GM19099 (cell line): Measurements from ENCODE around the gene CRYBG2.

ENCODE experiments used
- POLR2A ChIP-seq: IDR thresholded peaks from 3 replicates; pipeline ENCODE4 v1.6.1; 2011; ENCODE audit warnings: low read depth; ENCODE audit not compliant: insufficient read length; ENCODE audit errors: extremely low read depth

CRYBG2 gene

DNA sequence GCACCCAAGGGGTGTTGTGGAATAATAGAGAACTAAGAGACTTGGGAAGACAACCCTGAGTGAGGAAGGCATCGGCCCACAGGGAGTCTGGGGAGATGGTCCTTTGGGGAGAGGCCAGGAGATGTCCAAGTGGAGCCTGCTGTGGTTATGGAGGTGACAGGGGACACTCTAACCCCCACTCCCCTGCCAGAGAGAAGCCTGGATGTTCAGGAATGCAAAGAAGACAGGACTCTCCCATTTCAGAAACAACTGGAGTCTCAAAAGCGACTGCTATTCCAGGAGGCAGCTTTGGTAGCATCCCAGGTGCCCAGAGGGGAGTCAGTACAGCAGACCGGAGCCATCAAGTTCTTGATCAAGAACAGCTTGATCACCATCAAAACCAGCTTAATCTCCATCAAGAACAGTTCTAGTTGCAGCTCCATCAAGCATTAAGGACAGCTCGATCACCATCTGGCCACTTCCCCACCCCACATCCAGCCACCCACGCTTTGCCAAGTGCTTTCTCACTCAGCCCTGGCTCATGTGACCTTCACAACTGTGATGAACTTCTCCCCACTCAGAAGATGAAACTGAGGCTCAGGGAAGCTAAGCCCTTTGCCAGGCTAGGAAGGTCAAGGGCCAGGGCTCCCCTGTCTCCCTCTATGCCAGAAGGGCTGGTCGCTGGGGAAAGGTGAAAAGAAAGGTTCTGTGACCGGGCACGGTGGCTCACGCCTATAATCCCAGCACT is 35.4 kb downstream of the CRYBG2 start:
- peak; percentile 25 for TF ChIP-seq POLR2A

DNA sequence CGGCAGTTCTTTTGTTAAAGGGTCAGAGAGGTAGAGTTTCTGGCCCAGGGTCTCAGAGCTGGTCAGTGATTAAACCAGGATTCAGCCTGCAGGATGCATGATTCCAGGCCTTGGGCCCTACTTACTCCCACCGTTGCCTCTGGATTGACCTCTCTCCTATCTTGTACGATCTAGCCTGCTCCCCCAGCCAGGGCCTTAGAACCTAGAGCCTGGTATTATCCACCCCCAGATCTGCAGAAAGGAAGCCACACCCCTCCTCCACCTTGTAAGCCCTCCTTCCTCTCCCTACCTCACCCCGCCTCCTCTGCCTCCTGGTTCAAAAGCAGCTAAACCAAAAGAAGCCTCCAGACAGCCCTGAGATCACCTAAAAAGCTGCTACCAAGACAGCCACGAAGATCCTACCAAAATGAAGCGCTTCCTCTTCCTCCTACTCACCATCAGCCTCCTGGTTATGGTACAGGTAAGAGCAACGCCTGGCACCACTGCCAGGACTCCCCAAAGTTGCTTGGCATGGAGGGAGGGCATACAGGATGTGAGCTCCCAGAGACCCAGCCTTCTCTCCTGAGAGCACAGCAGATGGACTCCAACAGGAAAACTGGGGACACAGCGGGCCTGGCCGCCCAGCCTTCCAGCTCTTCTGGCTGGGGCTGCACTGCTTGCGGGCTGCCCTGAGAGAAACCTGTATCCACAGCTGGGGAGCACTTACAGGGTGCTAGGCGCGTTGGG is 36.2 kb downstream of the CRYBG2 start, which contains the start of gene CD52:
Gene CD52 (plus strand): TSS at position 347 of the 726 bp plus-strand sequence. CDS start 60 bp downstream, at position 407.
- peak; percentile 91 for TF ChIP-seq POLR2A

DNA sequence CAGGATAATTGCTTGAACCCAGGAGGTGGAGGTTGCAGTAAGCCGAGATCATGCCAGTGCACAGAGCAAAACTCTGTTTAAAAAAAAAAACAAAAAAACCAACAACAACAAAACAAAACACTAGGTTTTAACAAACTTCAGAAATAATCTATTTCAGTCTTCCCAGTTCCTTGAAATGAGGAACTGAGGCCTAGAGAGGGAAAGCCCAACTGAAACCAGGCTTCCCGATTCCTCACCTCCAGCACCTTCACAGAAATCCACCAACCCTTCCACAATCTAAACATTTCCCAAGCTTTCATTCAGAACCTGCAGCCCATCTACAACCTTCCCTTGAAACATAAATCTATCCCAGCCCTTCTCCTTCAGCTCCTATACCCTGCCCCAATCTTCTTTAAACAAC is 36.8 kb downstream of the CRYBG2 start:
- no peak for TF ChIP-seq POLR2A

DNA sequence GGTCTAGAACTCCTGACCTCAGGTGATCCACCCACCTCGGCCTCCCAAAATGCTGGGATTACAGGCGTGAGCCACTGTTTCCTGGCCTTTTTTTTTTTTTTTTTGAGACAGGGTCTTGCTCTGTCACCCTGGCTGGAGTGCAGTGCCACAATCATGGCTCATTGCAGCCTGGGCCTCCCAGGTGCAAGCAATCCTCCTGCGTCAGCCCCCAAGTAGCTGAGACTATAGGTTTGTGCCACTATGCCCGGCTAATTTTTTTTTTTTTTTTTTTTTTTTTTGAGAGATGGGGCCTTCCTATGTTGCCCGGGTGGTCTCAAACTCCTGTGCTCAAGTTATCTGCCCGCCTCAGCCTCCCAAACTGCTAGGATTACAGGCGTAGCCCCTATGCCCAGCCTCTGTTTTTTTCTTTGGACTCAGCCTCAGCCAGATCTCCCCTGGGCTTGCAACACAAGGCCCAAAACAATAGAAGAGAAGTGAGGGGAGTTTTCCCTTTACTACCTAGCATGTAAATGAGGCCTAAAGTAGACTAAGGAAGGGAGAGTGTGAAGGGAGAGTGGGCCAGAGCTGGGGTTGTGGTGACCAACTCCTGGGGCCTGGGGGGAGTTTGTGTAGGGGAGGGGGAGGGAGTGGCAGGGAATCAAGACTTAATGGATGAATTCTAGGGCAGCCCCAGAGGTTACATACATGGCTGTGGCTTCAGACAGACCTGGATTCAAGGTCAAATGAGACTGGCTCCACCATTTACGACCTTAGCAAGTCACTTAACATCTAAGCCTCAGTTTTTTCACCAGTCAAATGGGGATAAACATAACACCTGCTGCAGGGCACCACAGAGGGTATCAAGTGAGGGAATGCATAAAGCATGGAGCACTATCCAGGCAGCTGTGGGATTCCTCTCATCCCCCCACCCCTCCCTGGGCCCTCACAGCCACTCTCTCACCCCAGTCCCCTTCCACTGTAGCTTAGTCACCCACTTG is 37.8 kb downstream of the CRYBG2 start:
- no peak for TF ChIP-seq POLR2A

DNA sequence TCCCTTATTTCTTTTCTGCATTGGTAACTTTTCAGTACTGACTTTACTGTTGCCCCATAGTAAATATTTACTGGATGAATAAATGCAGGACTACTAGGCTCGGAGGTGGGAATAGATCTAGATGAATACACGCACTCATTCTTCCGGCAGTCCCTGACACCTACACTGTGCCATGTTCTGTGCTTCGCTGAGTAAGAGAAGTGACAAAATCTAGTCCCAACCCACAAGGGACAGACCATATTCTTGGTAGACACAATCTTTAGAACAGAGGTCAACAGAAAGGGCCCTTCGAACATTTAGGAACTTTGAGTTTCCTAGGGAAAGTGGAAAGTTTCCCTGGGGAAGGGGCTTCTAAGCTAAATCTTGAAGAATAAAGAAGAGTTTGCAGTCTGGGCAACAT is 39.4 kb downstream of the CRYBG2 start:
- TF ChIP-seq POLR2A: no peak

DNA sequence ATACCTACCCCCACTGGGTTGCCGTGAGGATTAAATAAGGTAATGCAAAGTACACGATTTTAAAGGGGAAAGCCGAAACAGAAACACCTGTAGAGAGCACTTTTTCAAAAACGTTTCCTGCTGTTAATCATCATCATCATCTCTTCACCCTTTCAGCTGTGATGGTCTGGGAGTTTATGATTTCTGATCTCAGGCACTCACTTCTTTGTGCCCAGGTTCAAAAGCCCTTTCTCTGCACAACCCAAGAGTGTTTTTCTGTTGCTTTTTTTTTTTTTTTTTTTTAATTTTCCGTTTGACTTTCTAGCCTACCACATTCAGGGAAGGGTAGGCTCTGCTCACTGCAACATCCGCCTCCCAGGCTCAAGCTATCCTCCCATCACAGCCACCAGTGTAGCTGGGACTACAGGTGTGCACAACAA is 46.6 kb downstream of the CRYBG2 start:
- TF ChIP-seq POLR2A: no peak

DNA sequence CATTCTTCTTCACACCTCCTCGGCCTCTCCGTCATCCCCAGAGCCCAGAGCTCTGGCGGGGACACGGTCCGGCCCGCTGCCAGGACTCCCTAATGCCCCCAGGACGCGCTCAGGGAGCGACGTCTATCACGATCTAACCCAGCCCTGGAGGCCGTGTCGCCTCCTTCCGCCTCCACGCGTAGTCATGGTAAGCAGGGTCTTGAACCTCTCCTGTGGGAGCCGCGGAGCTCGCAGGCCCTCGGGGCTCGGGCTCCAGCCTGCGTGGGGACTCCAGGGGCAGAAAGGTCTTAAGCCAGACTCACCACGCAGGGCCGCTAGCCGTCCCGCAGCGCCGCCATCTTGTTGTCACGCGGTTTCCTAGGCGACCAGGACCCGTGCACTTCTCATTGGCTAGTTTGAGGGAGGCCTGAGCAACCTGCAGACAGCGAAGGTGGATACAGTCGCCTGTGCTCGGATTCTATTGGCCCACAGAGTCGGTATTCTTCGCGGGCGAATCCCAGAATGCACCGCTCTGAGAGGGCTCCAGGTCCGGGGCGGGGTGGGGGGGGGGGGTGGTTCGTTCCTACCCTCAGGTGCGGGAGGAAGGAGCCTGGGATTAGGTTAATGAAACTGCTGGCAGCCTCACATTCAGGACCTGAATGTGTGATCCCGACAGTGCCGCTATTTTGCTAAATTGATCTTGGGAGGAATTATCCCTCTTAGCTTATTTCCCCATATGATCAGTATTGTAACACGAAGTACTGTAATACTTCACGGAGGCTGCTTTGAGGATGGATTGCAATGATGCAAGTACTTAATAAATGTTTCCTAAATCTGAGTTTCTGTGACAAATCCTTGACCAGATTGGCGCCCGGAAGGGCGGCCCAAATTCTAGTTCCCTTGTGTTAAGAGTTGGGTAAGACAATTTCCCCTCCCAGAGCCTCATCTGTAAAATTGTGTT is 47.4 kb downstream of the CRYBG2 start, which contains the start of gene UBXN11:
Gene UBXN11 (minus strand): TSS at position 347 of the 940 bp plus-strand sequence. CDS start 3,753 bp downstream, outside the sequence.
- TF ChIP-seq POLR2A: peak; percentile 47

DNA sequence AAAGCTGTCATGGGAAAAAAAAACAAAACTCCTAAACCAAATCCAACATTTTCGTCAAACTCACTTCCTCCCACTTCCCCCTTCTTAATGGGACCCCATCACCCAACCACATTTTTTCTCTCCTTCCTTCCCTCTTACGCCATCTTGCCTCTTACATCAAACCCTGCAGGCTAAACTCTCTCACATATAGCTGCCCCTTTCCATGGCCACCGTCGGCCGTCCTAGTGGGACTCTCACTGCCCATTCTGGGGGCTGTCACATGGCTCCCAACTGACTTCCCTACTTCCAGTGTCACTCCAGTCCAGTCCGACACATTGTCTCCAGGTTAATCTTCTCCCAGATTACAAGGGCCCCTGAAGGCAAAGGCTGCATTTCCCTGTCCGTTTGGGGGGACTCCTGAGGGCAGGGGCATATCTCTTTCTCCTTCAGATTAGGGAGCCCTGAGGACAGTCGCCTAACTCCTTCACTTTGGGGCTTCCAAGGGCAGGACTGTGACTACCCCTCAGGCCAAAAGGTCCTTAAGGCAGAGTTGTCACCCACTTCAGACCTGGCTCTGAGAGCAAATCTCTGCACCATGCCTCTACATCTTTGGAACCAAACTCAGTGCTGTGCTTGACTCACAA is 48.2 kb downstream of the CRYBG2 start:
- TF ChIP-seq POLR2A: no peak

DNA sequence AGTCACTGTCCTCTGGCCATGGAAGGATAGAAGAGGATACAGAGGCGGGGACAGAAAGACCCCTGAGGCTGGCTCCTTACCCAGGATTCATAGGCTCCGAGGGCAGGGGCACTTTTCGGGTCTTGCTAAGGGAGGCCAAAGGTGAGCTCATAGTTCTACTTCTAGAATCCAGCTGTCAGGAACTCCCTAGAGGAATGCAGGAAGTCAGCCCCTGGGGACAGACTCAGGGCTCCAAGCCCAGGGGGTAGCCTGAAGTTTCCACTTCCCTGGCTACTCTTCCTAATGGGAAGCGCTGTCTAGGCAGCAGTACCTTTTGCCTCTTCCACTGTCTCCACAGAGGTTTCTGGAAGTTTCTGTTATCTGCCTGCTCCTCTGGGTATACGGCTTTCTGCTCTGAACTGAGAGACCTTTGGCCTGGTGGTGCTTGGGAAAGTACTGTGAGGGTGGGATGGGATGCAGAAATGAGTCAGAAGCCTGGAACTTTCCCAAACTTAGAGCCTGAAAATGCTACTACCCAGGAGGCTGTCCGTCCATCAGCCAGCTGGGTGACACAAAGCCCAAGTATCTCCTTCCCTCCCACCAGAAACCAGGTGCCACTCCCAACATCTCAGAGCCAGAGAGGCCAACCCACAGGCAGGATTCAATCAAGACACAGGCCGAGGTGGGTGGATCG is 51.1 kb downstream of the CRYBG2 start:
- no peak for TF ChIP-seq POLR2A

DNA sequence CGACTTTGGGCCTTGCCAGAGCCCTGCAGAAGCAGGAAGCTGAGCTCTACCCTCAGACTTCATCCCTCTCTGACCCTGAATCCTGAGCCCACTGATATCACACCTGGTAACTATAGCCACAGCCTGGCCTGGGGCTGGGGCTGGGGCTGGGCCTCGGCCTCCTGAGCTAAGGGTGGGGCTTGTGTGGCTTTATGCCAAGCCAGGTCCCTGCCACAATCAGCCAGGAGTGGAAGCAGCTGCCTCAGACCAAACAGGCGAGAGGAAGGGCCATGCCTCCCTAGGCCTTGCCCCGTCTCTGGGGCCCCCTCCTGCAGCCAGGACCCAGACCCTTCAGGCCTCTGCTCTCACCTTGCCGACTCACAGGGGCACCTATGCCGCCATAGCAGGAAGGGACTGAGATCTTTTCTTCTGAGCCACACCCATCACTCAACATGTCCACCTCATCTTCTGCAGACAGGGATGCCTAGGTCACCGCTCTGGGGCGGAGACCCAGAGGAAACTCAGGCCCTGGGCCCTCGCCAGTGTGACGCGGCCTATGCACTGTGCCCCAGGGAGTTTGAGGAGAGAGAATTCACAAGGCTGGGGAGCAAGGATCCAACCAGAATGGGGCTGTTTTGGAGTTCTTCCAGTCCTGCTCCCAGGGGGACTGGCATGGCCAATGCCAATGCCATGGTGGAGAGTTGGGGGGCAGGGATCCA is 53.2 kb downstream of the CRYBG2 start:
- TF ChIP-seq POLR2A: no peak

DNA sequence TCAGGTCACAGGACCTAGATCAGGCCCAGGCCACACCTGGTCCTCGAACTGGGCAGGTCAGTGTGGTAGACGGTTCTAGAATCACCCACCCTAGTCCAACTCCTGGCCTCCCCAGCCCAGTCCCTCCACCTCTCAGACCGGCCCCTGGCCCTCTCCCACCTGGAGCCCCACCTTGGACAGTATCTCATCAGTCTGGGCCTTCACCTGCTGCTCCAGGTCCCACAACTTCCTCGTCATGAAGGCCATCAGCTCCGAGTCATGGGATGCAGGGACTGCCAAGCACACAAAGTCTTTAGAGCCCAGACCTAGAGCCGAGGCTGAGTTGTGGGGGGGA is 56.2 kb downstream of the CRYBG2 start:
- no peak for TF ChIP-seq POLR2A

DNA sequence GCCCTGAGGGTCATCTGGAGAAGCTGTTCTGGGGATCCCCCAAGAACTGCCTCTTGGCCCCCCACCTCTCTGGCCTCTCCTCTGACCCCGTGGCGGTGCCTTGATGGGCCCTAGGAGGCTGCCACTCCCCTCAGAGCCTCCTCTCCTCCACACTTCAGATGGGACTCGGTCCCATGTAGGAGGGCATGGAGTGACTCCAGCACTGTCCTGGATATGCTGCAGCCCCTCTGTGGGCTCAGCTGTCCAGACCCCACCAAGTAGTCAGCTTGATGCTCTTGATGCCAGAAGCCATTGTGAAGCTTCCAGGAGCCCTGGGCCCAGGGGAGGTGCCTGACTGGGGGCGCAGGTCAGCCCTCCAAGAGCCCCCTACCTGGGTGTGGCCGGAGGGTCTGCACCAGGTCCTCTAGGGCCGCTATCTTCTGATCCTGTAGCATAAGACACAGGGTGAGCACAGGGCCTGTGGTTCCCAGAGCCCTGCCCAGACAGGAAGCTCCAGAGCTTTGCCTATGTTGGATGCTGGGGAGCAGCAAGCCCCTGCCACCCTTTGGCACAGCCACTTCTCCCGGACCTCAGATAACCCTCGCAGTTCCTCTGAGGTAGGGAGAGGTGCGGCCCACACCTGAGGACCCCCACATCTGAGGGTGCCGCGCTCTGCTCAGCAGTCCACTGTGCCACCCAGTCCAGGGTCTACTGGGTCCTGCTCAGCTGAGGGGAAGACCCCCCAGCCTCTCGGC is 56.7 kb downstream of the CRYBG2 start:
- no peak for TF ChIP-seq POLR2A

DNA sequence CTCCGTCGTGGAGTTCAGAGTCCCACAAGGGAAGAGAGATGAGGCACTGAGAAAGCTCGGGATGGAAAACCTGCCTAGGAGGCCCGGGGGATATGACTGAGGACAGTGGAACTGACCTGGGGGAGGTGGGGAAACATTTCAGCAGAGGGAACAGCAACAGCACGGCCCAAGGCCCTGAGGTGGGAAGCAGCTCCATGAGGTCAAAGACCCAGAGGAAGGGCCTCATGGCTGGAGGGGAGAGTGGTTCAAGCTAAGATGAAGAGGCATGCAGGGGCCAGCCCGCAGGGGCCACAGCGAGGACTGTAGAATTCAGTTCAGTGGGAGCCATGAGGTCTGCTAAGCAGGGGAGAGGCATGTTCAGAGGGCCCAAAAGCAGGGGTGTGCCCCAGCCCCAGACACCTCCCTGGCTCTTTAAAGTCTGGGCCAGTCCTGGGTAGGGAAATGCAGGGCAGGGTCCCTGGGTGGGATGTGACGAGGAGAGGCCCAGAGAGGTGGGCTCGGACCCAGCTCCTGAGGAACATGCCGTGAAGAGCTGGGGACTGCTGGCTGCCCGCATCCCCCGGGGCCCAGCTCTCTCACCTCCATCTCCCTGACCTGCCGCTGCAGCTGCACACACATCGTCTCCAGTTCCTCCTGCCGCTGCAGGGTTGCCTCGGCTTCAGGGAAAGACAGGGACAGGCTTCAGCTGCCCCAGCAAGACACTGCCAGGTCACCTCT is 57.4 kb downstream of the CRYBG2 start:
- TF ChIP-seq POLR2A: no peak
